ELF-1 (cell line): ENCODE results near the gene HOXC12.

Source experiments
- DNase-seq: peaks from one replicate; pipeline ENCODE4 v3.0.0-alpha.2; 2016; ENCODE audit warnings: low read depth, low spot score

Gene HOXC12

DNA sequence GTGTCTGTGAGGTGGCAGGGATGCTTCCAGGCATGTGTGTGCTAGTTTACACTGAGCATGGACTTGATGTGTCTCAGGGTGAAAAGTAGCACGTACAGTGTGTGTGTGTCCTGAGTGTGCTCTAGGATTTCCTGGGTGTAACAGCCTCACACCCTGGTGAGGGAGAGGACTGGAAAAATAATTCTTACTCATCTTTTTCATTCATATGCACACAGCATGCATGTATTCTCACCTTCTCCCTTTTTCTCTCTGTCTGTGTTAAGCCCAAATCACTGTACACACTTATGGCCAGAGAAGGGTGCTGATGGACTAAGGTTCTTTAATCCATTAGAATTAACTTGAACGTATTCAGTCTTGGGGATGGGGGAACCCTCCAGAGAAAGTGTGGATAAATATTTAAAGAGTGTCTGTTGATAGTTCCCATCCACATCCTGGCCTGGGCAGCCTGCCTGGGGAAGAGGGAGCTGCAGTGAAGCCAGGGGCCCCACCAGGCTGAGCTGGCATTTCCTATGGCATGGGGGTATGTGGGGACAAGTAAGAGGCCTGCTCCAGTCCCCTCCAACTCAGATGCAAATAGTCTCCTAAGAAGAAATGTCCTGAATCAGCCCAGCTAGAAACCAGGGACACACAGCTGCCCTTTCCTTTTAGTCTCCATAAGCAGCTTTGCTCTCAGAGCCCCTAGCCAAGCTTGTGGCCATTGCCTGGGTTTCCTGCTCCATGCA is 53.0 kb downstream of the HOXC12 start:
- DNase-seq: no peak

DNA sequence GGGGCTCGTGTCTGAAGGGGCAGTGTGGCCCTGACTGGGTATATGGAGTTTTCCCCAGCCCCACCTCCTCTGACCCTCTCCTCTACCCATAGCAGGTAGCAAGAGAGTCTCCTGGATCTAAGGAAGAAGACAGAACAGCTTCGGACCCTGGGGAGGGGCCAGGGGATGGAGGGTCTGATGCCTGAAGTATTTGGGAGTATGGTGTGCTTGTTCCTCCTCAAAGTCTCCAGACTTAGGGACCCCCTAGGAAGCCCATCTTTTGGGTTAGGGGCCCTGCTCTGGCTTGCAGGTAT is 53.5 kb downstream of the HOXC12 start:
- no peak for DNase-seq
